Peyer's patch (tissue), 4 donors: ENCODE results near the gene AFAP1L1. TPM values are rescaled to one million over a fixed set of nuclear protein-coding genes. Genes with fewer than 3 reads are reported as not detected.

ENCODE experiments used
- DNase-seq, 3 donors: peaks; one replicate each; pipeline ENCODE4 v3.0.0-alpha.2; 2017 to 2019
- H3K27ac ChIP-seq, 4 donors: fragments of 200-600 bp; sonication (generic); one replicate each; pipeline ENCODE4 v1.5.1; 2016 to 2019
- H3K27me3 ChIP-seq, 2 donors: fragments of 200-600 bp; sonication (generic); one replicate each; pipeline ENCODE4 v1.5.1; 2019
- H3K36me3 ChIP-seq, 3 donors: fragments of 200-600 bp; sonication (generic); one replicate each; pipeline ENCODE4 v1.5.1; 2016 to 2019
- H3K4me1 ChIP-seq, 4 donors: fragments of 200-600 bp; sonication (generic); one replicate each; pipeline ENCODE4 v1.5.1; 2016 to 2019
- H3K4me3 ChIP-seq, 4 donors: fragments of 200-600 bp; sonication (generic); 1 replicate in 3 of 4; 2 replicates in 1 of 4; pipeline ENCODE4 v1.5.1; 2016 to 2019; ENCODE audit warnings: mild to moderate bottlenecking in 1 of 4
- H3K9me3 ChIP-seq, 4 donors: fragments of 200-600 bp; sonication (generic); one replicate each; pipeline ENCODE4 v1.5.1; 2016 to 2019; ENCODE audit warnings: mild to moderate bottlenecking in 1 of 4
- CTCF ChIP-seq, 6 experiments: fragments of 450-650 bp in 4 of 6; fragments of 200-600 bp in 2 of 6; sonication (generic) in 1 of 6; IDR thresholded peaks; one replicate each; pipeline ENCODE4 v1.5.1; 2017 to 2019; ENCODE audit warnings: antibody characterized with exemption in 6 of 6, mild to moderate bottlenecking in 3 of 6, moderate library complexity in 1 of 6
- POLR2A ChIP-seq, 2 donors: fragments of 450-650 bp; IDR thresholded peaks; one replicate each; pipeline ENCODE4 v1.5.1; 2017; ENCODE audit warnings: antibody characterized with exemption in 2 of 2, mild to moderate bottlenecking in 2 of 2, moderate library complexity in 2 of 2
- total RNA-seq, 4 donors: library from RNA; depleted of rRNA; stranded (reverse); fragments of >200 nt; gene quantifications; one replicate each; pipeline ENCODE4 v1.1.0, GENCODE V29; 2016

AFAP1L1 gene
- total RNA-seq, 4 donors from 2014 or later, result 3.3 to 14.9 (median 4.9) TPM

- no peaks in the 10 kb centered on the region for H3K36me3 ChIP-seq
- no peak overlapping the region for H3K4me3 ChIP-seq
- TF ChIP-seq POLR2A (IDR thresholded peaks at IDR 0.05), result no peak
- no peak for TF ChIP-seq CTCF (IDR thresholded peaks at IDR 0.05)
- no peaks in the 10 kb centered on the region for H3K9me3 ChIP-seq
- no peak overlapping the region for H3K27ac ChIP-seq
- peaks cover 0 to 12% (median 9%) of the 10 kb centered on the region in 4 donors for H3K4me1 ChIP-seq
- no peak for DNase-seq
- H3K27me3 ChIP-seq, result no peaks in the 10 kb centered on the region
Observed at GRCh38 chr5:149274939-149275338, 3.3 kb downstream of the AFAP1L1 start.

DNA sequence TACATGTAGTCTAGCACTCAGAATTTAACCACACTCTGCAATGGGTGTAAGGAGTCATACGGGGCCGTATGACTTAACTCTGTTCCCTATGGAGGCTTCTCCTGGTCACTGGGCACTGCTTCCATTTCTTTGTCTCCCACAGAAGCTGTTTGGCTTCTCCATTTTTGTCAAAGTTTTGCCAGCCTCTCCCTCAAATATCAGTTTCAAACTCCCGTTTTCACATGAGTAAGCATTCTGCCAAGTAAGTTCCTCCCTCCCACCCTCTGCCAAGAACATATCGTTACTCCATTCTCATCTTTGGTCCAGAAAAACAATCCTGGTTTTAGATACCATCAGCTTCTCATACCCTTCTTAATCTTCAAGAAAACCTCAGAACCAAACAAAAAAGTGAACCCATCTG is 6.1 kb downstream of the AFAP1L1 start:
- Histone ChIP-seq H3K36me3 (no peaks in the 10 kb centered on the region), H3K4me3 (no peak overlapping the region), H3K4me1 (no peaks in the 10 kb centered on the region), H3K27me3 (no peaks in the 10 kb centered on the region), H3K27ac (no peak overlapping the region), H3K9me3 (no peaks in the 10 kb centered on the region)
- no peak for DNase-seq
- no peak for TF ChIP-seq POLR2A (IDR thresholded peaks at IDR 0.05)
- TF ChIP-seq CTCF (IDR thresholded peaks at IDR 0.05), result no peak

GRCh38 chr5:149278451-149279210 is 7.0 kb downstream of the AFAP1L1 start:
- Histone ChIP-seq H3K36me3 (no peaks in the 10 kb centered on the region), H3K4me3 (no peak overlapping the region), H3K9me3 (no peaks in the 10 kb centered on the region), H3K4me1 (no peaks in the 10 kb centered on the region), H3K27ac (no peak overlapping the region), H3K27me3 (no peaks in the 10 kb centered on the region)
- DNase-seq, result no peak
- TF ChIP-seq CTCF (IDR thresholded peaks at IDR 0.05), result no peak
- TF ChIP-seq POLR2A (IDR thresholded peaks at IDR 0.05), result no peak

GRCh38 chr5:149279661-149280060 is 8.0 kb downstream of the AFAP1L1 start:
- no peaks in the 10 kb centered on the region for H3K9me3 ChIP-seq
- no peak for DNase-seq
- no peaks in the 10 kb centered on the region for H3K27me3 ChIP-seq
- no peak overlapping the region for H3K4me3 ChIP-seq
- no peaks in the 10 kb centered on the region for H3K36me3 ChIP-seq
- TF ChIP-seq CTCF (IDR thresholded peaks at IDR 0.05) (no peak), POLR2A (IDR thresholded peaks at IDR 0.05) (no peak)
- no peak overlapping the region for H3K27ac ChIP-seq
- no peaks in the 10 kb centered on the region for H3K4me1 ChIP-seq

- TF ChIP-seq POLR2A (IDR thresholded peaks at IDR 0.05) (no peak), CTCF (IDR thresholded peaks at IDR 0.05) (no peak)
- Histone ChIP-seq H3K4me1 (no peaks in the 10 kb centered on the region), H3K4me3 (no peak overlapping the region), H3K27ac (no peak overlapping the region), H3K27me3 (no peaks in the 10 kb centered on the region), H3K36me3 (no peaks in the 10 kb centered on the region), H3K9me3 (no peaks in the 10 kb centered on the region)
- no peak for DNase-seq
Observed at GRCh38 chr5:149280124-149280523, 8.5 kb downstream of the AFAP1L1 start.
